Naive thymus-derived CD8-positive, alpha-beta T cell (primary cell): Measurements from ENCODE around the gene A2M. TPM values are rescaled to one million over a fixed set of nuclear protein-coding genes. Genes with fewer than 3 reads are reported as not detected.

ENCODE experiments used
- ATAC-seq, 2 donors: fragments of 150-1000 bp; cut with Tn5 transposase in 1 of 2; sonication (Bioruptor Pico), chemical (Tn5 transposase) in 1 of 2; 1 replicate in 1 of 2; 2 replicates in 1 of 2; pipeline ENCODE4 v1.10.0; 2021; ENCODE audit warnings: mild to moderate bottlenecking in 2 of 2, moderate library complexity in 2 of 2
- POLR2A ChIA-PET: fragments of 350-600 bp; sonication (Branson Sonifier 250); formaldehyde crosslinking; loops from one replicate; lab custom pipeline; 2021; ENCODE audit warnings: antibody characterized with exemption; lab: Charles Lee
- DNase-seq, 10 donors: peaks; one replicate each; pipeline versions ENCODE4 v3.0.0 to v3.0.0-alpha.2; 2020 to 2022
- H3K27ac Mint-ChIP-seq, 10 donors: one replicate each; pipeline ENCODE4 v1.8.0; 2020 to 2022; ENCODE audit warnings: mild to moderate bottlenecking in 10 of 10, mixed read lengths in 10 of 10, moderate library complexity in 4 of 10, inconsistent platforms in 1 of 10
- H3K27me3 Mint-ChIP-seq, 5 donors: one replicate each; pipeline ENCODE4 v1.8.0; 2021 to 2022; ENCODE audit warnings: mixed read lengths in 5 of 5
- H3K36me3 Mint-ChIP-seq, 3 donors: one replicate each; pipeline ENCODE4 v1.8.0; 2020 to 2022; ENCODE audit warnings: mixed read lengths in 3 of 3, mild to moderate bottlenecking in 2 of 3, inconsistent platforms in 1 of 3
- H3K4me1 Mint-ChIP-seq, 4 donors: one replicate each; pipeline ENCODE4 v1.8.0; 2021 to 2022; ENCODE audit warnings: mixed read lengths in 4 of 4
- H3K4me3 Mint-ChIP-seq, 10 donors: one replicate each; pipeline ENCODE4 v1.8.0; 2020 to 2022; ENCODE audit warnings: mild to moderate bottlenecking in 10 of 10, mixed read lengths in 10 of 10, moderate library complexity in 6 of 10, inconsistent platforms in 1 of 10
- H3K9me3 Mint-ChIP-seq, 9 donors: one replicate each; pipeline ENCODE4 v1.8.0; 2020 to 2022; ENCODE audit warnings: mixed read lengths in 9 of 9, mild to moderate bottlenecking in 3 of 9, inconsistent platforms in 1 of 9, moderate library complexity in 1 of 9
- polyA plus RNA-seq, 3 donors: library from polyadenylated mRNA; unstranded; fragments of 300-500 nt; fragmentation: Illumina TruSeq; gene quantifications; one replicate each; pipeline ENCODE4 v1.2.3, GENCODE V29; 2021
- total RNA-seq, 8 experiments: library from RNA in 2 of 8; stranded (reverse) in 2 of 8; gene quantifications; one replicate each; pipeline ENCODE4 v1.2.3 and lab custom pipeline; 2021 to 2026

A2M gene
- total and polyA plus RNA-seq, 5 experiments from 2014 or later: 0.03 to 1.5 (median 0.36) TPM; not detected in 2

DNA sequence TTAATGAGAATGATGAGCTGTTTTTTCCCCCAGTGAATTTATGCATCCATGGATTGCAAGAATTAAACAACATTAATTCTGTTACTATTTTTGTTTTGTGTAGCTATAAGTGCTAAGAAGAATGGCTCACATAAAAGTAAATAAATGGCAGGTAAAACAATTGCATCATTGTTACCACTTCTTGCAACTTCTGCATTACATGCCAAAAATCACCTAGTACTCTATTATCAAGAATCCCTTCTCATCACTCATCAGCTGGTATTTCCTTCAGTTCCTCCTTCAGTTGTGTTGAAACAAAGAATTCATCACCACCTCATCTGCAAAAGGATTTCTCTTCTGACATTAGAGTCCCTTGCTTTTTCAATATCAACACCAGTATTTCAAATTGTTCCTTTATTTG is 773 bp downstream of the A2M start:
- POLR2A ChIA-PET: no interaction called here
- Mint-ChIP-seq H3K36me3 (peaks cover 0 to 7% (median 4%) of the 10 kb centered on the region in 3 donors), H3K27ac (no peak overlapping the region), H3K27me3 (peaks cover 0 to 8% (median 0%) of the 10 kb centered on the region in 5 donors), H3K4me1 (peaks cover 3 to 29% (median 16%) of the 10 kb centered on the region in 4 donors), H3K4me3 (no peak overlapping the region), H3K9me3 (no peaks in the 10 kb centered on the region)
- DNase-seq (no peak), ATAC-seq (no peak)

GRCh38 chr12:9113987-9114309 is 1.8 kb downstream of the A2M start:
- H3K9me3 Mint-ChIP-seq: no peaks in the 10 kb centered on the region
- no peak for ATAC-seq
- H3K4me3 Mint-ChIP-seq: no peak overlapping the region
- POLR2A ChIA-PET: no interaction called here
- no peak overlapping the region for H3K27ac Mint-ChIP-seq
- peaks cover 3 to 29% (median 16%) of the 10 kb centered on the region in 4 donors for H3K4me1 Mint-ChIP-seq
- no peak for DNase-seq
- H3K27me3 Mint-ChIP-seq: peaks cover 0 to 5% (median 0%) of the 10 kb centered on the region in 5 donors
- peaks cover 0 to 7% (median 4%) of the 10 kb centered on the region in 3 donors for H3K36me3 Mint-ChIP-seq

DNA sequence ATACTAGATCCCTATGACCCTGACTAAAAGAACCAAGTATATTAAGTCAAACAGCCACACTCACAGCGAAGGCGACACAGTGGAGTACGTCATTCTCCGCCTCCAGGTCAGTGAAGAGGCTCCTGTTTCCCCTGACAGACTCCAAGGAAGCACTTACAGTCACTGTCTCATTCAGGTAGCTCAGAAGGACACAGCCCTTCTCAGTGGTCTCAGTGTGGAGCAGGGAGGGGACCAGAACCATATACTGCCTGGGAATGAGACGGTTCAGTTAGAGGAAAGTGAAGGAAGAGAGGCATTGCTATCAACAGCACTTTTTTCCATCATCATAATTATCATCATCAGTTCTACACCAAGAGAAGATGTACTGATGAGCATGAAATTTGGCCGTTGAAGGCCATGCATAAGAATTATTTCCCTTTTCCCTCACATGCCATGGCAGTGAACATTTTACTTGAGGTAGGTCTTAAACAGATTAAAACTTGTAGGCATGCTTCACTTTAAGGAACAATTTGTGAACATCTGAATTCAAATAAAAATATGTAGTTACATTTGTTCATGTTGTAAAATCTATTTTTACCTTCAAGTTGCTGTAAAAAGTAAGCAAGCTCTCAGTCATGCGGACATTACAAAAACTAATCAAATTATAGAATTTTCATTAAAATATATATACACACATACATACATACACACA is 2.3 kb downstream of the A2M start:
- POLR2A ChIA-PET: no interaction called here
- no peak for ATAC-seq
- Mint-ChIP-seq H3K27ac (peak overlapping the region in 1 of 10 donors; percentile 2), H3K9me3 (no peaks in the 10 kb centered on the region), H3K36me3 (peaks cover 0 to 9% (median 5%) of the 10 kb centered on the region in 3 donors), H3K27me3 (peaks cover 0 to 3% (median 0%) of the 10 kb centered on the region in 5 donors), H3K4me1 (peaks cover 3 to 25% (median 16%) of the 10 kb centered on the region in 4 donors), H3K4me3 (no peak overlapping the region)
- DNase-seq: no peak

DNA sequence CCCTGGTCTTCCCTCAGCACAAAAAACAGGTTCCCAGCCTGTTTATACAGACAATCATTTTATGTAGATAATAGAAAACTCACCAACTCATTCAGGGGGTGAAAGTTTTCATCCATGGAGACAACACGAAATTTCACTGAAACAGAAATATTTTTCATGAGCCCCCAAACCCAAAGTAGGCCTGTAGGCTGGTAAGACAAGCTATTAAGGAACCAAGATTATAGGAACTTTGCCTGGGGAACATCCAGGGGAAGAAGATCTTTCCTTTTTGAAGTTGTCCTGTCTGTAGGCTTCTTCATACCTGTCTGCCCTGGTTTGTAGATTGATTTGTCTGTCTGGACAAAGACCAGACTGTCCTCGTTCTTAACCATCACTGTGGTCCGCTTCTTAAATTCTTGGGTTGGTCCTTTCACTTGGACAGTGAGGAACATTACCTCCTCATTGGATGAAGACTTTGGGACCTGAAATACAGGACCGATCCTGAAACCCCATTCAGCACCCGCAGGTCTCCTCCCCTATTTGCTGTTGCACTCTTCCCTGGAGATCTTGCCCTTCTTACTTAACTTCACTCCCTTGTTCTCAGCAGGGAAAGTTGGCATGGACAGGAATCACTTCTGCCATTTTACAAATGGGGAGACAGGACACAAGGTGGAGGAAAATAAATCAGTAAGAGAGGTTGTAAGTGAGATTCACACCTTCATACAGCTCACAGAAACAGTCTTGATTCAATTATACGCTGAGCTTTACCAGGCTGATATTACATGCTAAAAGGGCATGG is 3.5 kb downstream of the A2M start:
- peaks cover 0 to 9% (median 7%) of the 10 kb centered on the region in 3 donors for H3K36me3 Mint-ChIP-seq
- no peaks in the 10 kb centered on the region for H3K9me3 Mint-ChIP-seq
- H3K27me3 Mint-ChIP-seq: peaks cover 0 to 1% (median 0%) of the 10 kb centered on the region in 5 donors
- peaks cover 3 to 18% (median 16%) of the 10 kb centered on the region in 4 donors for H3K4me1 Mint-ChIP-seq
- no peak for DNase-seq
- POLR2A ChIA-PET: no interaction called here
- ATAC-seq: no peak
- H3K27ac Mint-ChIP-seq: peak overlapping the region in 2 of 10 donors; percentile 29 to 59
- no peak overlapping the region for H3K4me3 Mint-ChIP-seq

GRCh38 chr12:9111525-9111924 is 4.2 kb downstream of the A2M start:
- Mint-ChIP-seq H3K27me3 (no peaks in the 10 kb centered on the region), H3K27ac (no peak overlapping the region), H3K4me3 (no peak overlapping the region), H3K36me3 (peaks cover 0 to 9% (median 8%) of the 10 kb centered on the region in 3 donors), H3K9me3 (no peaks in the 10 kb centered on the region), H3K4me1 (peaks cover 3 to 17% (median 12%) of the 10 kb centered on the region in 4 donors)
- DNase-seq (no peak), ATAC-seq (no peak)
- POLR2A ChIA-PET: no interaction called here

- Mint-ChIP-seq H3K4me1 (peaks cover 0 to 4% (median 0%) of the 10 kb centered on the region in 4 donors), H3K4me3 (no peak overlapping the region), H3K27me3 (no peaks in the 10 kb centered on the region), H3K9me3 (no peaks in the 10 kb centered on the region), H3K27ac (no peak overlapping the region), H3K36me3 (peaks cover 0 to 9% (median 6%) of the 10 kb centered on the region in 3 donors)
- ATAC-seq (no peak), DNase-seq (no peak)
- POLR2A ChIA-PET: no interaction called here
Measured at GRCh38 chr12:9109737-9110491, 5.8 kb downstream of the A2M start.

- Mint-ChIP-seq H3K4me3 (no peak overlapping the region), H3K27me3 (no peaks in the 10 kb centered on the region), H3K4me1 (peaks cover 0 to 4% (median 0%) of the 10 kb centered on the region in 4 donors), H3K9me3 (no peaks in the 10 kb centered on the region), H3K36me3 (peaks cover 0 to 9% (median 6%) of the 10 kb centered on the region in 3 donors), H3K27ac (no peak overlapping the region)
- DNase-seq (no peak), ATAC-seq (no peak)
- POLR2A ChIA-PET: no interaction called here
Measured at GRCh38 chr12:9109213-9109522, 6.6 kb downstream of the A2M start.

DNA sequence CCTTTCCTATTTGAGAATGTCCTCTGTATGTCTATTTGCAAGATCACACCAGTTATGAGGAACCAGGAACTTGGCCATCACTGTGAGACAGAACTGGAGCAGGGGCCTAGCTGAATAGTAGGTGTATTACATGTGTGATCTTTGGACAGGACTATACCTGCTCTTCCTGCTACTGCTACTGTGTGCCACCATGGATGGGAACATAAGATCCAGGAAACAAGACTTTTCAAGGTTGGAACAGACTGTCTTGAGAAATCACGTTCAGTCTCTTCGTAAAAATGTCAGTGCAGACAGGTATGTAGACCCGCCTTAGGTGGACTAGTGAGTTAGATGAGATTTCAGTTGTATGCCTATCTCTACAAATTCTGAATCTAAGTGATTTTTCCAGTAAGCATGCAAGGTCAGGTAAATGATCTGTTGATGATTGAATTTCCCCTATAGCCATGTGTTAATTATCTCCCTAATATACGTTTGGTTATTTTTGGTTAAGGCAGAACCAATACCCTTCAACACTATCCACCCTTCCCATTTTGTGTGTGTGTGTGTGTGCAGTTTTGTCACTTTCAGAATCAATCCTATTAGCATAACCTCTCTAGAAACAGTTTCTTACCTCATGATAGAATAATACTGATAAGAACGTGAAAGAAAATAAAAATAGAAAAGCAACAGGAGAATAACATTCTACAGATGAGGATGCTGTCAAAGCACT is 7.1 kb downstream of the A2M start:
- DNase-seq (no peak), ATAC-seq (no peak)
- POLR2A ChIA-PET: no interaction called here
- H3K4me3 Mint-ChIP-seq: no peak overlapping the region
- H3K36me3 Mint-ChIP-seq: peaks cover 0 to 9% (median 6%) of the 10 kb centered on the region in 3 donors
- H3K27ac Mint-ChIP-seq: no peak overlapping the region
- H3K27me3 Mint-ChIP-seq: no peaks in the 10 kb centered on the region
- peaks cover 0 to 4% (median 0%) of the 10 kb centered on the region in 4 donors for H3K4me1 Mint-ChIP-seq
- no peaks in the 10 kb centered on the region for H3K9me3 Mint-ChIP-seq

GRCh38 chr12:9107542-9107873 is 8.2 kb downstream of the A2M start:
- Mint-ChIP-seq H3K27ac (no peak overlapping the region), H3K36me3 (peaks cover 0 to 5% (median 5%) of the 10 kb centered on the region in 3 donors), H3K9me3 (no peaks in the 10 kb centered on the region), H3K4me1 (no peaks in the 10 kb centered on the region), H3K27me3 (no peaks in the 10 kb centered on the region), H3K4me3 (no peak overlapping the region)
- DNase-seq (no peak), ATAC-seq (no peak)
- POLR2A ChIA-PET: no interaction called here

DNA sequence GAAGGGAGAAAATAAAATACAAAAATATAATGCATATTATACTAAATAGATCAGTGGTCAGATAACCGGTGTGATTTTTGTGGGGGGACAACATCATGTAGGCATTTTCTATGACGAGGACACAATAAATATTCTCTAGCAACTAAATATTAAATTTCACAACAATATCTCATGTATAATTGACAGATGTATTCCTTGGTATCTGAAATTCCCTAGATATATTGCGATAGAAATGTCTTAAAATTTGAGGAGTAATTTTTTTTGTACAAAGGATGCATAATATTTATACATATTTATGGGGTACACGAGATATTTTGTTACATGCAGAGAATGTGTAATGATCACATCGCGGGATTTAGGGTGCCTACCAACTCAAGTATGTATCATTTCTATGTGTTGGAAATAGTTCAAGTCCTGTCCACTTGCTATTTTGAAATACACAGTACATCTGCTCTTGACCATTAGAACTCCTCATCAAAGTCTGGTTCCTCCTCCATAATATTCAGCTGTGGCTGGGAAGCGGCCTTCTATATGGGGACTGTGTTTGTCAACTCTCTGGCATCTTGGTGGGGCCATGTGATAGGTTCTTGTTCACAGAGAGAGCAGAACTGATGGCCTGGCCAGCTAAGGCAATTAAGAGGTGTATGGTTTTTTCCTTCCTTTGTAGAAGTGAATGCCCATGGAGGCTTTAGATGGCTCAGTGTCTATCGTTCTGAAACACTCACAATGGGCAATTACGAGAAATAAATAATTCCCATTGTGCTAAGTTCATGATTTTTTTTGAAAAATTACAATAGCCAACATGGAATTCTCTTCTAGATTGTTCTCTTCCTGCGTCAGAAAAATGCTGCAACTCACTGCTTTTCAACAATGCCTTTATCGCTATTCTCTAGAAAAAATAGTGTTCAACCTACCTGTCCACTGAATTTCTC is 8.8 kb downstream of the A2M start:
- H3K4me1 Mint-ChIP-seq: no peaks in the 10 kb centered on the region
- ATAC-seq: no peak
- POLR2A ChIA-PET: no interaction called here
- H3K36me3 Mint-ChIP-seq: peaks cover 0 to 4% (median 2%) of the 10 kb centered on the region in 3 donors
- no peaks in the 10 kb centered on the region for H3K9me3 Mint-ChIP-seq
- H3K4me3 Mint-ChIP-seq: no peak overlapping the region
- no peak overlapping the region for H3K27ac Mint-ChIP-seq
- H3K27me3 Mint-ChIP-seq: no peaks in the 10 kb centered on the region
- DNase-seq: no peak

GRCh38 chr12:9106067-9106466 is 9.7 kb downstream of the A2M start:
- ATAC-seq (no peak), DNase-seq (no peak)
- Mint-ChIP-seq H3K9me3 (no peaks in the 10 kb centered on the region), H3K4me3 (no peak overlapping the region), H3K27me3 (no peaks in the 10 kb centered on the region), H3K27ac (no peak overlapping the region), H3K36me3 (peaks cover 0 to 4% (median 2%) of the 10 kb centered on the region in 3 donors), H3K4me1 (no peaks in the 10 kb centered on the region)
- POLR2A ChIA-PET: no interaction called here
